A673 (cell line): ENCODE measurements around the gene C1orf50. TPM values are rescaled to one million over a fixed set of nuclear protein-coding genes. Genes with fewer than 3 reads are reported as not detected.

Experiments used
- BruUV-seq: library from RNA; stranded (reverse); fragments of 400-500 nt; replicated peaks from 2 replicates; lab custom pipeline; 2021; lab: Mats Ljungman, UMichigan
- CTCF ChIA-PET: fragments of 300-600 bp; sonication (Branson Sonifier 250); formaldehyde crosslinking; loops from one replicate; lab custom pipeline; 2022; ENCODE audit warnings: antibody characterized with exemption; lab: Charles Lee
- POLR2A ChIA-PET: fragments of 300-600 bp; sonication (Branson Sonifier 250); formaldehyde crosslinking; loops from one replicate; lab custom pipeline; 2022; ENCODE audit warnings: antibody characterized with exemption; ENCODE audit not compliant: low non-redundant PET; lab: Charles Lee
- DNase-seq: peaks from one replicate; pipeline ENCODE4 v3.0.0-alpha.2; 2015; ENCODE audit warnings: low spot score
- H3K27ac ChIP-seq: fragments of 200-600 bp; sonication (generic); 2 replicates; pipeline ENCODE4 v1.5.1; 2016; ENCODE audit warnings: mixed run types, low read depth, mild to moderate bottlenecking, mixed read lengths, antibody characterized with exemption, low read length; ENCODE audit not compliant: poor library complexity, severe bottlenecking
- H3K27me3 ChIP-seq: fragments of 200-600 bp; sonication (generic); replicated peaks from 2 replicates; pipeline ENCODE4 v1.6.1; 2017; ENCODE audit warnings: mixed run types, low read depth, mild to moderate bottlenecking, mixed read lengths, antibody characterized with exemption, low read length; ENCODE audit not compliant: insufficient read depth, poor library complexity
- H3K36me3 ChIP-seq: fragments of 200-600 bp; sonication (generic); 2 replicates; pipeline ENCODE4 v1.6.1; 2016; ENCODE audit warnings: mixed run types, mild to moderate bottlenecking, mixed read lengths, antibody characterized with exemption, low read length; ENCODE audit not compliant: insufficient read depth, poor library complexity, severe bottlenecking
- H3K4me1 ChIP-seq: fragments of 200-600 bp; sonication (generic); 2 replicates; pipeline ENCODE4 v1.6.1; 2017; ENCODE audit warnings: mixed run types, mild to moderate bottlenecking, mixed read lengths, antibody characterized with exemption, low read length; ENCODE audit not compliant: insufficient read depth, poor library complexity, severe bottlenecking
- H3K4me3 ChIP-seq: fragments of 200-600 bp; sonication (generic); 2 replicates; pipeline ENCODE4 v1.5.1; 2016; ENCODE audit warnings: low read depth, mixed run types, mild to moderate bottlenecking, mixed read lengths, low read length; ENCODE audit not compliant: poor library complexity, severe bottlenecking
- H3K9me3 ChIP-seq: fragments of 200-600 bp; sonication (generic); 2 replicates; pipeline ENCODE4 v1.6.1; 2016; ENCODE audit warnings: mixed run types, low read depth, mild to moderate bottlenecking, mixed read lengths, antibody characterized with exemption, low read length; ENCODE audit not compliant: poor library complexity, severe bottlenecking
- CTCF ChIP-seq: fragments of 300-800, 200-600 bp; sonication (generic); conservative IDR thresholded peaks from 2 replicates; pipeline ENCODE4 v1.5.1; 2017; ENCODE audit warnings: low read depth, mild to moderate bottlenecking, antibody characterized with exemption, low read length, moderate library complexity, mixed read lengths
- EZH2 ChIP-seq: fragments of 200-600 bp; sonication (generic); IDR thresholded peaks from 2 replicates; pipeline ENCODE4 v1.6.1; 2017; ENCODE audit warnings: borderline replicate concordance, low read depth, mild to moderate bottlenecking, mixed read lengths, antibody characterized with exemption, low read length; ENCODE audit not compliant: poor library complexity, severe bottlenecking
- intact Hi-C: fragments of 100-400 bp; cut with micrococcal nuclease; formaldehyde crosslinking; loops from one replicate; pipeline ENCODE4 v1.10.0; 2022; ENCODE audit not compliant: unreplicated experiment
- total RNA-seq: library from RNA; stranded (reverse); gene quantifications from 2 replicates; pipeline ENCODE4 v1.2.3, GENCODE V29; 2021

Gene C1orf50
- total RNA-seq, 1 experiment from 2014 or later = 13.1 TPM

GRCh38 chr1:42761567-42761966, 5.5 kb upstream of the C1orf50 start:
- H3K9me3 ChIP-seq = no peaks in the 10 kb centered on the region
- no peak overlapping the region for H3K4me3 ChIP-seq
- intact Hi-C loops = no loop called here
- POLR2A ChIA-PET = no interaction called here
- peaks cover 38% of the 10 kb centered on the region for H3K36me3 ChIP-seq
- CTCF ChIA-PET = interaction anchor here (0.7 kb wide), 1 partner anchor 1496 kb away, joined by 3 read pairs; no protein-coding TSS in a partner anchor
- no TSS peak for BruUV-seq
- DNase-seq = no peak
- TF ChIP-seq CTCF (no peak), EZH2 (no peak)
- H3K27me3 ChIP-seq = no peaks in the 10 kb centered on the region
- peaks cover 12% of the 10 kb centered on the region for H3K4me1 ChIP-seq
- H3K27ac ChIP-seq = no peak overlapping the region

GRCh38 chr1:42762269-42762668, 4.8 kb upstream of the C1orf50 start:
- intact Hi-C loops = no loop called here
- TF ChIP-seq CTCF = no peak
- TF ChIP-seq EZH2 = no peak
- H3K4me1 ChIP-seq = peaks cover 9% of the 10 kb centered on the region
- H3K27me3 ChIP-seq = no peaks in the 10 kb centered on the region
- H3K9me3 ChIP-seq = no peaks in the 10 kb centered on the region
- H3K36me3 ChIP-seq = peaks cover 35% of the 10 kb centered on the region
- CTCF ChIA-PET = interaction anchor here (0.7 kb wide), 1 partner anchor 1495 kb away, joined by 3 read pairs; no protein-coding TSS in a partner anchor
- POLR2A ChIA-PET = no interaction called here
- no peak for DNase-seq
- no peak overlapping the region for H3K27ac ChIP-seq
- BruUV-seq = no TSS peak
- no peak overlapping the region for H3K4me3 ChIP-seq

- intact Hi-C loops = no loop called here
- TSS peak; percentile 39 for BruUV-seq
- Histone ChIP-seq H3K4me3 (peak overlapping the region; percentile 83), H3K27ac (peak overlapping the region; percentile 89), H3K27me3 (no peaks in the 10 kb centered on the region), H3K4me1 (peaks cover 17% of the 10 kb centered on the region), H3K36me3 (peaks cover 11% of the 10 kb centered on the region), H3K9me3 (no peaks in the 10 kb centered on the region)
- DNase-seq = no peak
- ChIA-PET CTCF (interaction anchor here (1.3 kb wide), 1 partner anchor 15 kb away, joined by 3 read pairs; no protein-coding TSS in a partner anchor), POLR2A (interaction anchor here (0.6 kb wide), 1 partner anchor 76 kb away, joined by 4 read pairs; no protein-coding TSS in a partner anchor)
- TF ChIP-seq CTCF = no peak
- no peak for TF ChIP-seq EZH2
Measured at GRCh38 chr1:42765269-42765668, 1.8 kb upstream of the C1orf50 start.
